Measurements from ENCODE around the gene RNF220.

DNA sequence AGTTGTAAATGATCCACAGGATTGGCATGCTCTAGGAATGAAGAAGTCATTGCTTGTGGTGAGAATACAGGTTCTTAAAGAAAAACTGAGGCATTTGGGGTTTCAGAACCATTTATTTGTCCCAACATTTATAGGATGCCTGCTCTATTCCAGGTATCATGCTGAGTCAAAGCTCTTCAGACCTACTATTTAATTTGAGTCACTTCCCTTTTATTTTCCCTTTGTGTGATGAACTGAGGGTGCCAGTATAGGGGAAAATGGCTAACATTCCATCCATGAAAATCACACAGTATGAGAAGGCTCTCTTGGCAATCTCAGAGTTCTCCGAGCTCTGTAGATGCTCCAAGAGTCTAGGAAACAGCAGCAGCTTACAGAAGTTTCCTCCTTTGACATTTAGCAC, 110.4 kb downstream of the RNF220 start:
- TF ChIP-seq CTCF (conservative IDR thresholded peaks at IDR 0.05; ENCODE audit: low read depth, low read length): no peak
- TF ChIP-seq EZH2phosphoT487 (IDR thresholded peaks at IDR 0.05; ENCODE audit: borderline replicate concordance, low read length): no peak
